ENCODE measurements around the gene EID2B.

DNA sequence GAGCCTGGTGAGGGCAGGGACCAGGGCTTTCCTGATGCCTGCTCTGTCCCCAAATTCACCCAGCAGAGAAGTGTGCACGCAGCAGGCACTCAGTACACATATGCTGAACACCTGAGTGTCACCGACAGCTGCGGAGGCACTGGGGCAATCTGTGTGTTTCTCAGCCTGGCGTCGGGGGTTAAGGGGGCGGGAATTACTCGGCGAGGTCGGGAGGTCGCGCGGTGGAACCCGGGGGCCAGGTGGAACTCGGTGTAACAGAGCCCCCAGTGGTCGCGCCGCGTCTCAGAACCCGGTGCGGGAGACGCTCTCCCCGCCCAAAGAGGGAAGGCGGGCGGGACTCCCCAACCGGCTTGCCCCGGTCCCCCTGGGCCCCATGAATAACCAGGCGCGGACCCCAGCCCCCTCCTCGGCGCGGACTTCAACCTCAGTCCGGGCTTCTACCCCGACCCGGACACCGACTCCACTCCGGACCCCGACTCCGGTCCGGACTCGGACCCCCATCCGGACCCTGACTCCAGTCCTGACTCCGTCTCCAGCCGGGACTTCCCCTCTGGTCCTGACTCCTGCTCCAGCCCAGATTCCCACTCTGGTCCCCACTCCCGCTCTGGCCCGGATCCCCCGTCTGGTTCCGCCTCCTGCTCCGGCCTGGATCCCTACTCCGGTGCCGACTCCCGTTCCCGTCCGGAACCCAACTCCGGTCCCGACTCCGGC, 17.7 kb downstream of the EID2B start, which contains the start of gene SELENOV:
- TF ChIP-seq, protein P1, sequence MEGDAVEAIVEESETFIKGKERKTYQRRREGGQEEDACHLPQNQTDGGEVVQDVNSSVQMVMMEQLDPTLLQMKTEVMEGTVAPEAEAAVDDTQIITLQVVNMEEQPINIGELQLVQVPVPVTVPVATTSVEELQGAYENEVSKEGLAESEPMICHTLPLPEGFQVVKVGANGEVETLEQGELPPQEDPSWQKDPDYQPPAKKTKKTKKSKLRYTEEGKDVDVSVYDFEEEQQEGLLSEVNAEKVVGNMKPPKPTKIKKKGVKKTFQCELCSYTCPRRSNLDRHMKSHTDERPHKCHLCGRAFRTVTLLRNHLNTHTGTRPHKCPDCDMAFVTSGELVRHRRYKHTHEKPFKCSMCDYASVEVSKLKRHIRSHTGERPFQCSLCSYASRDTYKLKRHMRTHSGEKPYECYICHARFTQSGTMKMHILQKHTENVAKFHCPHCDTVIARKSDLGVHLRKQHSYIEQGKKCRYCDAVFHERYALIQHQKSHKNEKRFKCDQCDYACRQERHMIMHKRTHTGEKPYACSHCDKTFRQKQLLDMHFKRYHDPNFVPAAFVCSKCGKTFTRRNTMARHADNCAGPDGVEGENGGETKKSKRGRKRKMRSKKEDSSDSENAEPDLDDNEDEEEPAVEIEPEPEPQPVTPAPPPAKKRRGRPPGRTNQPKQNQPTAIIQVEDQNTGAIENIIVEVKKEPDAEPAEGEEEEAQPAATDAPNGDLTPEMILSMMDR (conservative IDR thresholded peaks at IDR 0.05; ENCODE audit: low read length): no peak
- no peak for TF ChIP-seq EZH2phosphoT487 (IDR thresholded peaks at IDR 0.05; ENCODE audit: borderline replicate concordance)
